Psoas muscle (tissue), 8 donors: ENCODE measurements around the gene HPD. TPM values are rescaled to one million over a fixed set of nuclear protein-coding genes. Genes with fewer than 3 reads are reported as not detected.
"Not testable (repeated sequence)": the region's sequence is repeated elsewhere in the genome, so short reads cannot be mapped to it uniquely, and the experiment has no call there.

Source experiments
- ATAC-seq, 4 donors: fragments of 200-7000 bp; cut with Tn5 transposase; one replicate each; pipeline ENCODE4 v1.9.1; 2020; ENCODE audit warnings: moderate library complexity in 3 of 4, mild to moderate bottlenecking in 2 of 4
- DNase-seq, 2 donors: peaks; one replicate each; pipeline ENCODE4 v3.0.0-alpha.2; 2020
- H3K27ac ChIP-seq: fragments of 200-600 bp; one replicate; pipeline ENCODE4 v1.8.0; 2022
- H3K27me3 ChIP-seq, 3 donors: fragments of 200-600 bp in 1 of 3; one replicate each; pipeline versions ENCODE4 v1.6.1 to v1.8.0; 2013 to 2022; ENCODE audit warnings: low read length in 2 of 3, mild to moderate bottlenecking in 2 of 3, moderate library complexity in 1 of 3; ENCODE audit not compliant: insufficient read depth in 3 of 3
- H3K36me3 ChIP-seq, 2 donors: fragments of 200-600 bp in 1 of 2; one replicate each; pipeline versions ENCODE4 v1.6.1 to v1.8.0; 2013 to 2022; ENCODE audit warnings: low read depth in 1 of 2, mild to moderate bottlenecking in 1 of 2, moderate library complexity in 1 of 2; ENCODE audit not compliant: insufficient read depth in 1 of 2
- H3K4me1 ChIP-seq: fragments of 200-600 bp; one replicate; pipeline ENCODE4 v1.8.0; 2022
- H3K4me3 ChIP-seq: fragments of 200-600 bp; one replicate; pipeline ENCODE4 v1.8.0; 2022; ENCODE audit warnings: mild to moderate bottlenecking
- H3K9me3 ChIP-seq: fragments of 200-600 bp; one replicate; pipeline ENCODE4 v1.8.0; 2022
- WGBS, 3 donors: extraction: QIAGEN DNeasy Blood & Tissue Kit; methylation state at CpG; one replicate each; pipeline versions ENCODE4 v1.1.6 to v1.1.7; 2013; 5-methylcytosine and 5-hydroxymethylcytosine counted together
- intact Hi-C, 2 donors: fragments of 100-400 bp; cut with DNase I; formaldehyde crosslinking; loops; one replicate each; pipeline versions ENCODE4 v1.11.0 to v1.14.2; 2022
- polyA plus RNA-seq, 3 donors: library from polyadenylated mRNA; stranded (reverse); fragments of 200-250 nt; gene quantifications; one replicate each; pipeline ENCODE4 v1.2.3, GENCODE V29; 2013
- total RNA-seq, 4 donors: library from RNA; stranded (reverse); fragmentation: NEBNext Ultra II Directional in 2 of 4; extraction: Animal tissue kit (Norgen Biotek cat#: 25700) in 2 of 4; gene quantifications; one replicate each; pipeline versions ENCODE4 v1.2.1 to v1.2.4, GENCODE V29; 2021 to 2023
- TF ChIP-seq, protein P1 (sequence below): fragments of 200-600 bp; IDR thresholded peaks from one replicate; pipeline ENCODE4 v1.8.0; 2022; ENCODE audit warnings: antibody characterized with exemption
- donor health status: healthy with polysubstance abuse.
- donor health status: DM: no; HTN: no; CAD: no; lungs with moderate emphysema.
- donor health status: Bipolar disorder and iron deficiency.
- donor health status: healthy.
- donor health status: DM: yes; HTN: yes; CAD: no.
- donor health status: DM: no; HTN: no; CAD: no.
- donor health status: DM: no; HTN: no; CAD: no.
- donor health status: DM: yes; HTN: yes; CAD: no.

Gene HPD
- total and polyA plus RNA-seq, 7 donors = 0.67 to 3.3 (median 1.6) TPM

GRCh38 chr12:121889274-121889624 lies 30.6 kb upstream of the HPD start:
- 2 to 3% (median 2%) methylated on average over 7 of the region's 7 CpGs for WGBS, 3 donors
- Histone ChIP-seq H3K27me3 (no peaks in the 10 kb centered on the region), H3K4me1 (peaks cover 24% of the 10 kb centered on the region), H3K36me3 (peaks cover 0 to 25% of the 10 kb centered on the region in 2 donors), H3K27ac (peak overlapping the region; percentile 88), H3K4me3 (peak overlapping the region; percentile 72), H3K9me3 (no peaks in the 10 kb centered on the region)
- DNase-seq = no peak
- TF ChIP-seq, protein P1, sequence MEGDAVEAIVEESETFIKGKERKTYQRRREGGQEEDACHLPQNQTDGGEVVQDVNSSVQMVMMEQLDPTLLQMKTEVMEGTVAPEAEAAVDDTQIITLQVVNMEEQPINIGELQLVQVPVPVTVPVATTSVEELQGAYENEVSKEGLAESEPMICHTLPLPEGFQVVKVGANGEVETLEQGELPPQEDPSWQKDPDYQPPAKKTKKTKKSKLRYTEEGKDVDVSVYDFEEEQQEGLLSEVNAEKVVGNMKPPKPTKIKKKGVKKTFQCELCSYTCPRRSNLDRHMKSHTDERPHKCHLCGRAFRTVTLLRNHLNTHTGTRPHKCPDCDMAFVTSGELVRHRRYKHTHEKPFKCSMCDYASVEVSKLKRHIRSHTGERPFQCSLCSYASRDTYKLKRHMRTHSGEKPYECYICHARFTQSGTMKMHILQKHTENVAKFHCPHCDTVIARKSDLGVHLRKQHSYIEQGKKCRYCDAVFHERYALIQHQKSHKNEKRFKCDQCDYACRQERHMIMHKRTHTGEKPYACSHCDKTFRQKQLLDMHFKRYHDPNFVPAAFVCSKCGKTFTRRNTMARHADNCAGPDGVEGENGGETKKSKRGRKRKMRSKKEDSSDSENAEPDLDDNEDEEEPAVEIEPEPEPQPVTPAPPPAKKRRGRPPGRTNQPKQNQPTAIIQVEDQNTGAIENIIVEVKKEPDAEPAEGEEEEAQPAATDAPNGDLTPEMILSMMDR = no peak
- no peak for ATAC-seq
- intact Hi-C loops = loop anchor here (5.0 to 10.0 kb wide), 3 partner anchors 47 to 194 kb away; no protein-coding TSS in a partner anchor

- 0 to 1% (median 1%) methylated on average over 67 of the region's 67 CpGs for WGBS, 3 donors
These were observed 30.0 kb upstream of the HPD start, which contains the start of gene PSMD9 for GRCh38 chr12:121888478-121889273. PSMD9 (plus strand) TSS chr12:121888790; CDS start chr12:121888857, 67 bp downstream.

DNA sequence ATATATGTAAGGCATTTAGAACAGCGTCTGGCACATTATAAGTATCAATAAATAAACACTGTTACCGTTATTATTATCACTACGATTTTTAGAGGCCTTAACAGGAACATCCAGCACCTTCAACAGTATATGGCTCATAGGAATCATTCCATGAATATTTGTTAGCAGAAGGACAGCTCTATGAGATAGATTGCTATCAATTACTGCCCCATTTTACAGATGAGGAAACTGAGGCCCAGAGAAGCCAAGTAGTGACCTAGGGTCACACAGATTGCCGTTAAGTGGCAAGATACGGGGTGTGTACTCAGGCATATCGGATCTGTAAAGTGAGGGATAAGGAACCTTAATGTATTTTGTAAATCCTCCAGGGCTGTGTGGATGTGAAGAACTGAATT lies 29.4 kb upstream of the HPD start:
- intact Hi-C loops = loop anchor here (5.0 to 10.0 kb wide), 3 partner anchors 46 to 193 kb away; no protein-coding TSS in a partner anchor
- no peak for DNase-seq
- ATAC-seq = no peak
- 57 to 59% (median 57%) methylated on average over 6 of the region's 6 CpGs for WGBS, 3 donors
- no peaks in the 10 kb centered on the region for H3K9me3 ChIP-seq
- TF ChIP-seq, protein P1 = no peak
- peaks cover 0 to 24% of the 10 kb centered on the region in 2 donors for H3K36me3 ChIP-seq
- peak overlapping the region; percentile 72 for H3K4me3 ChIP-seq
- peak overlapping the region; percentile 88 for H3K27ac ChIP-seq
- no peaks in the 10 kb centered on the region for H3K27me3 ChIP-seq
- H3K4me1 ChIP-seq = peaks cover 18% of the 10 kb centered on the region

More at GRCh38 chr12:121888478-121889273, 30.0 kb upstream of the HPD start, which contains the start of gene PSMD9:
- peaks cover 21% of the 10 kb centered on the region for H3K4me1 ChIP-seq
- intact Hi-C loops = loop anchor here (5.0 to 10.0 kb wide), 3 partner anchors 46 to 194 kb away; no protein-coding TSS in a partner anchor
- peak within 1 kb of the TSS; percentile 88 for H3K27ac ChIP-seq
- H3K36me3 ChIP-seq = peaks cover 0 to 24% of the 10 kb centered on the region in 2 donors
- ATAC-seq (peak; percentile 98 to 100 (median 98)), DNase-seq (peak; percentile 98 to 99)
- TF ChIP-seq, protein P1 = peak; percentile 65
- H3K9me3 ChIP-seq = no peaks in the 10 kb centered on the region
- peak within 1 kb of the TSS; percentile 72 for H3K4me3 ChIP-seq
- no peaks in the 10 kb centered on the region for H3K27me3 ChIP-seq

DNA sequence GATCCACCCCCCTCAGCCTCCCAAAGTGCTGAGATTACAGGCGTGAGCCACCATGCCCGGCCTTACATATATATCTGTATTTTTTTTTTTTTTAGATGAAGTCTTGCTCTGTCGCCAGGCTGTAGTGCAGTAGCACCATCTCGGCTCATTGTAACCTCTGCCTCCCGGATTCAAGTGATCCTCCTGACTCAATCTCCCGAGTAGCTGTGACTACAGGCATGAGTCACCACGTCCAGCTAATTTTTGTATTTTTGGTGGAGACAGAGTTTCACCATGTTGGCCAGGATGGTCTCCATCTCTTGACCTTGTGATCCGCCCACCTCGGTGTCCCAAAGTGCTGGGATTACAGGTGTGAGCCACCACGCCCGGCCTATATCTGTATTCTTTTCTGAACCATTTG lies 26.5 kb upstream of the HPD start:
- DNase-seq, H3K27me3 ChIP-seq, H3K9me3 ChIP-seq, H3K36me3 ChIP-seq, H3K4me1 ChIP-seq, H3K4me3 ChIP-seq, H3K27ac ChIP-seq, ATAC-seq: not testable (repeated sequence)
- intact Hi-C loops = loop anchor here (5.0 to 10.0 kb wide), 3 partner anchors 43 to 190 kb away; no protein-coding TSS in a partner anchor
- WGBS, 3 donors = 85 to 86% (median 85%) methylated on average over 11 of the region's 11 CpGs

- Histone ChIP-seq H3K4me1 (no peaks in the 10 kb centered on the region), H3K9me3 (no peaks in the 10 kb centered on the region), H3K4me3 (no peak overlapping the region), H3K36me3 (no peaks in the 10 kb centered on the region), H3K27ac (no peak overlapping the region), H3K27me3 (no peaks in the 10 kb centered on the region)
- peak in 1 of 4 donors; percentile 33 for ATAC-seq
- intact Hi-C loops = loop anchor here (5.0 to 10.0 kb wide), 3 partner anchors 41 to 188 kb away; no protein-coding TSS in a partner anchor
- WGBS, 3 donors = 33 to 63% (median 47%) methylated on average over 4 of the region's 4 CpGs
- TF ChIP-seq, protein P1 = no peak
- DNase-seq = no peak
These were observed 24.6 kb upstream of the HPD start for GRCh38 chr12:121883315-121883660.

GRCh38 chr12:121876080-121876447 lies 17.4 kb upstream of the HPD start:
- H3K27me3 ChIP-seq, intact Hi-C loops, H3K27ac ChIP-seq, H3K9me3 ChIP-seq, H3K36me3 ChIP-seq, ATAC-seq, DNase-seq, H3K4me3 ChIP-seq, H3K4me1 ChIP-seq: not testable (repeated sequence)
- WGBS, 3 donors = 87 to 89% (median 88%) methylated on average over 8 of the region's 8 CpGs
